Liver (tissue), 9 donors: Measurements from ENCODE around the gene FOXP3. TPM values are rescaled to one million over a fixed set of nuclear protein-coding genes. Genes with fewer than 3 reads are reported as not detected.

Source experiments
- DNase-seq: peaks from one replicate; pipeline ENCODE4 v3.0.0-alpha.2; 2017; ENCODE audit warnings: low spot score
- H3K27ac ChIP-seq, 2 donors: one replicate each; pipeline ENCODE4 v1.7.0; 2013; ENCODE audit warnings: inconsistent platforms in 2 of 2, low read length in 2 of 2, control low read depth in 1 of 2, low read depth in 1 of 2, mild to moderate bottlenecking in 1 of 2
- H3K27me3 ChIP-seq, 4 donors: one replicate each; pipeline versions ENCODE4 v1.6.1 to v1.7.0; 2013; ENCODE audit warnings: low read length in 3 of 4, inconsistent platforms in 1 of 4, mild to moderate bottlenecking in 1 of 4, moderate library complexity in 1 of 4; ENCODE audit not compliant: control insufficient read depth in 4 of 4, insufficient read depth in 4 of 4
- H3K36me3 ChIP-seq, 4 donors: one replicate each; pipeline versions ENCODE4 v1.6.1 to v1.7.0; 2013; ENCODE audit warnings: low read length in 3 of 4, mild to moderate bottlenecking in 3 of 4, low read depth in 1 of 4, moderate library complexity in 1 of 4; ENCODE audit not compliant: control insufficient read depth in 4 of 4, insufficient read depth in 3 of 4
- H3K4me1 ChIP-seq, 4 donors: one replicate each; pipeline versions ENCODE4 v1.6.1 to v1.7.0; 2013; ENCODE audit warnings: low read length in 3 of 4, mild to moderate bottlenecking in 3 of 4, moderate library complexity in 1 of 4; ENCODE audit not compliant: control insufficient read depth in 4 of 4, insufficient read depth in 4 of 4
- H3K4me3 ChIP-seq, 3 donors: one replicate each; pipeline versions ENCODE4 v1.6.1 to v1.7.0; 2013; ENCODE audit warnings: low read length in 3 of 3, control low read depth in 1 of 3, low read depth in 1 of 3, mild to moderate bottlenecking in 1 of 3
- H3K9ac ChIP-seq, 2 donors: one replicate each; pipeline ENCODE4 v1.7.0; 2013; ENCODE audit warnings: low read length in 2 of 2, mild to moderate bottlenecking in 2 of 2, moderate library complexity in 2 of 2, control low read depth in 1 of 2, low read depth in 1 of 2
- H3K9me3 ChIP-seq, 4 donors: one replicate each; pipeline versions ENCODE4 v1.6.1 to v1.7.0; 2013; ENCODE audit warnings: low read length in 3 of 4; ENCODE audit not compliant: control insufficient read depth in 4 of 4
- EGR1 ChIP-seq, 2 donors: IDR thresholded peaks; 2 replicates each; pipeline ENCODE4 v1.6.1; 2016 to 2018; ENCODE audit warnings: antibody characterized with exemption in 2 of 2, low read depth in 2 of 2
- FOXA1 ChIP-seq: IDR thresholded peaks from 2 replicates; pipeline ENCODE4 v1.6.1; 2016; ENCODE audit warnings: antibody characterized with exemption
- FOXA2 ChIP-seq: IDR thresholded peaks from 2 replicates; pipeline ENCODE4 v1.6.1; 2016; ENCODE audit warnings: antibody characterized with exemption
- GABPA ChIP-seq, 2 donors: IDR thresholded peaks in 1 of 2; conservative IDR thresholded peaks in 1 of 2; 2 replicates each; pipeline ENCODE4 v1.6.1; 2016; ENCODE audit warnings: antibody characterized with exemption in 2 of 2, mild to moderate bottlenecking in 1 of 2, moderate library complexity in 1 of 2
- HNF4A ChIP-seq, 2 donors: conservative IDR thresholded peaks; 2 replicates each; pipeline ENCODE4 v1.6.1; 2016; ENCODE audit warnings: antibody characterized with exemption in 2 of 2, mild to moderate bottlenecking in 2 of 2
- HNF4G ChIP-seq: IDR thresholded peaks from 2 replicates; pipeline ENCODE4 v1.6.1; 2016; ENCODE audit warnings: antibody characterized with exemption
- JUND ChIP-seq, 2 donors: IDR thresholded peaks; 2 replicates each; pipeline ENCODE4 v1.6.1; 2016; ENCODE audit warnings: antibody characterized with exemption in 2 of 2
- NR2F2 ChIP-seq: IDR thresholded peaks from 2 replicates; pipeline ENCODE4 v1.6.1; 2016; ENCODE audit warnings: antibody characterized with exemption
- RAD21 ChIP-seq, 2 donors: IDR thresholded peaks; 2 replicates each; pipeline ENCODE4 v1.6.1; 2016; ENCODE audit warnings: antibody characterized with exemption in 2 of 2, mild to moderate bottlenecking in 2 of 2
- RXRA ChIP-seq, 2 donors: IDR thresholded peaks; 2 replicates each; pipeline ENCODE4 v1.6.1; 2017 to 2018; ENCODE audit warnings: antibody characterized with exemption in 2 of 2, mild to moderate bottlenecking in 1 of 2
- SP1 ChIP-seq: IDR thresholded peaks from 2 replicates; pipeline ENCODE4 v1.6.1; 2018; ENCODE audit warnings: antibody characterized with exemption, mild to moderate bottlenecking
- TAF1 ChIP-seq: conservative IDR thresholded peaks from 2 replicates; pipeline ENCODE4 v1.6.1; 2016; ENCODE audit warnings: antibody characterized with exemption, mild to moderate bottlenecking
- YY1 ChIP-seq: IDR thresholded peaks from 2 replicates; pipeline ENCODE4 v1.6.1; 2016; ENCODE audit warnings: antibody characterized with exemption, mild to moderate bottlenecking
- WGBS: extraction: QIAGEN DNeasy Blood & Tissue Kit; methylation state at CpG from one replicate; pipeline ENCODE4 v1.1.7; 2013; 5-methylcytosine and 5-hydroxymethylcytosine counted together
- polyA plus RNA-seq, 2 donors: library from polyadenylated mRNA; stranded (reverse) in 1 of 2; unstranded in 1 of 2; fragments of 200-250 nt in 1 of 2; fragments of >200 nt in 1 of 2; fragmentation: Nextera tagmentation in 1 of 2; extraction: Ambion mirVana in 1 of 2; gene quantifications; one replicate each; pipeline versions ENCODE4 v1.2.1 to v1.2.3, GENCODE V29; 2013 to 2015
- total RNA-seq, 2 donors: library from RNA; depleted of rRNA; stranded (reverse); fragments of >200 nt; gene quantifications; one replicate each; pipeline ENCODE4 v1.2.3, GENCODE V29; 2014
- TF ChIP-seq, protein P1 (sequence below): fragments of 150-350 bp; IDR thresholded peaks from 2 replicates; pipeline ENCODE4 v1.5.1; 2017; ENCODE audit warnings: improper control_type of control experiment, low read depth, low read length; ENCODE audit not compliant: missing input control
- TF ChIP-seq, protein P2 (sequence below): IDR thresholded peaks from 2 replicates; pipeline ENCODE4 v1.6.1; 2016; ENCODE audit warnings: antibody characterized with exemption
- TF ChIP-seq, protein P3 (sequence below): IDR thresholded peaks from 2 replicates; pipeline ENCODE4 v1.6.1; 2016; ENCODE audit warnings: antibody characterized with exemption
- TF ChIP-seq, protein P4 (sequence below): IDR thresholded peaks from 2 replicates; pipeline ENCODE4 v1.6.1; 2016; ENCODE audit warnings: antibody characterized with exemption, mild to moderate bottlenecking
- TF ChIP-seq, protein P5 (sequence below): IDR thresholded peaks from 2 replicates; pipeline ENCODE4 v1.6.1; 2016; ENCODE audit warnings: antibody characterized with exemption
- donor health status: healthy.
- donor health status: healthy.
- donor health status: healthy.
- donor health status: healthy.
- donor health status: healthy.

Gene FOXP3
- total and polyA plus RNA-seq, 4 donors: 0.05 to 0.65 (median 0.19) TPM

DNA sequence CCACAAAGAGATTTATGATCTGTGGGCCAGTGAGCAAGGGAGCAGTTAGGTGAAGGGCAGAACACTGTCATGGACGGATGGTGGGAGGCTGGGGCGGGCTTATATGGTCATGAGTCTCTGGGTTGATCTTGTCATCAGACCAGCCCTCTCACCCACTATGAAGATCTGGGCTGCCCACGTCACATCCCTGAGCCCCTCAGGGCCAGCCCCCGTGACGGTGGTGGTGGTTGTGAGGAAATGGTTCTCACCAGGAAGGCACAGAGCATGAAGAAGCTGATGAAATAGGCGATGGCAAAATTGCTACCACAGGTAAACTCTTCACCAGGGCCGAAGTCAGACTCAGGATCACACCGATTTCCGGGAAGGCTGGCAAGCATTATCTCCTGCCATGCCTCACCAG, 53.4 kb downstream of the FOXP3 start:
- WGBS: 75% methylated on average over 9 of the region's 9 CpGs
- DNase-seq: no peak
- Histone ChIP-seq H3K4me3 (no peak overlapping the region), H3K4me1 (no peaks in the 10 kb centered on the region), H3K36me3 (no peaks in the 10 kb centered on the region), H3K27me3 (no peaks in the 10 kb centered on the region), H3K9ac (no peak overlapping the region), H3K9me3 (no peaks in the 10 kb centered on the region), H3K27ac (no peak overlapping the region)
- no peak for TF ChIP-seq YY1
- no peak for TF ChIP-seq RXRA (IDR thresholded peaks at IDR 0.05)
- TF ChIP-seq, protein P1, sequence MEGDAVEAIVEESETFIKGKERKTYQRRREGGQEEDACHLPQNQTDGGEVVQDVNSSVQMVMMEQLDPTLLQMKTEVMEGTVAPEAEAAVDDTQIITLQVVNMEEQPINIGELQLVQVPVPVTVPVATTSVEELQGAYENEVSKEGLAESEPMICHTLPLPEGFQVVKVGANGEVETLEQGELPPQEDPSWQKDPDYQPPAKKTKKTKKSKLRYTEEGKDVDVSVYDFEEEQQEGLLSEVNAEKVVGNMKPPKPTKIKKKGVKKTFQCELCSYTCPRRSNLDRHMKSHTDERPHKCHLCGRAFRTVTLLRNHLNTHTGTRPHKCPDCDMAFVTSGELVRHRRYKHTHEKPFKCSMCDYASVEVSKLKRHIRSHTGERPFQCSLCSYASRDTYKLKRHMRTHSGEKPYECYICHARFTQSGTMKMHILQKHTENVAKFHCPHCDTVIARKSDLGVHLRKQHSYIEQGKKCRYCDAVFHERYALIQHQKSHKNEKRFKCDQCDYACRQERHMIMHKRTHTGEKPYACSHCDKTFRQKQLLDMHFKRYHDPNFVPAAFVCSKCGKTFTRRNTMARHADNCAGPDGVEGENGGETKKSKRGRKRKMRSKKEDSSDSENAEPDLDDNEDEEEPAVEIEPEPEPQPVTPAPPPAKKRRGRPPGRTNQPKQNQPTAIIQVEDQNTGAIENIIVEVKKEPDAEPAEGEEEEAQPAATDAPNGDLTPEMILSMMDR: no peak
- TF ChIP-seq, protein P2, sequence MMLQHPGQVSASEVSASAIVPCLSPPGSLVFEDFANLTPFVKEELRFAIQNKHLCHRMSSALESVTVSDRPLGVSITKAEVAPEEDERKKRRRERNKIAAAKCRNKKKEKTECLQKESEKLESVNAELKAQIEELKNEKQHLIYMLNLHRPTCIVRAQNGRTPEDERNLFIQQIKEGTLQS: no peak
- TF ChIP-seq NR2F2: no peak
- no peak for TF ChIP-seq JUND (IDR thresholded peaks at IDR 0.05)
- TF ChIP-seq FOXA2: no peak
- TF ChIP-seq, protein P3, sequence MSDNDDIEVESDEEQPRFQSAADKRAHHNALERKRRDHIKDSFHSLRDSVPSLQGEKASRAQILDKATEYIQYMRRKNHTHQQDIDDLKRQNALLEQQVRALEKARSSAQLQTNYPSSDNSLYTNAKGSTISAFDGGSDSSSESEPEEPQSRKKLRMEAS: no peak
- no peak for TF ChIP-seq GABPA (IDR thresholded peaks at IDR 0.05 in 1 of 2, conservative IDR thresholded peaks at IDR 0.05 in 1 of 2)
- no peak for TF ChIP-seq SP1
- TF ChIP-seq, protein P4, sequence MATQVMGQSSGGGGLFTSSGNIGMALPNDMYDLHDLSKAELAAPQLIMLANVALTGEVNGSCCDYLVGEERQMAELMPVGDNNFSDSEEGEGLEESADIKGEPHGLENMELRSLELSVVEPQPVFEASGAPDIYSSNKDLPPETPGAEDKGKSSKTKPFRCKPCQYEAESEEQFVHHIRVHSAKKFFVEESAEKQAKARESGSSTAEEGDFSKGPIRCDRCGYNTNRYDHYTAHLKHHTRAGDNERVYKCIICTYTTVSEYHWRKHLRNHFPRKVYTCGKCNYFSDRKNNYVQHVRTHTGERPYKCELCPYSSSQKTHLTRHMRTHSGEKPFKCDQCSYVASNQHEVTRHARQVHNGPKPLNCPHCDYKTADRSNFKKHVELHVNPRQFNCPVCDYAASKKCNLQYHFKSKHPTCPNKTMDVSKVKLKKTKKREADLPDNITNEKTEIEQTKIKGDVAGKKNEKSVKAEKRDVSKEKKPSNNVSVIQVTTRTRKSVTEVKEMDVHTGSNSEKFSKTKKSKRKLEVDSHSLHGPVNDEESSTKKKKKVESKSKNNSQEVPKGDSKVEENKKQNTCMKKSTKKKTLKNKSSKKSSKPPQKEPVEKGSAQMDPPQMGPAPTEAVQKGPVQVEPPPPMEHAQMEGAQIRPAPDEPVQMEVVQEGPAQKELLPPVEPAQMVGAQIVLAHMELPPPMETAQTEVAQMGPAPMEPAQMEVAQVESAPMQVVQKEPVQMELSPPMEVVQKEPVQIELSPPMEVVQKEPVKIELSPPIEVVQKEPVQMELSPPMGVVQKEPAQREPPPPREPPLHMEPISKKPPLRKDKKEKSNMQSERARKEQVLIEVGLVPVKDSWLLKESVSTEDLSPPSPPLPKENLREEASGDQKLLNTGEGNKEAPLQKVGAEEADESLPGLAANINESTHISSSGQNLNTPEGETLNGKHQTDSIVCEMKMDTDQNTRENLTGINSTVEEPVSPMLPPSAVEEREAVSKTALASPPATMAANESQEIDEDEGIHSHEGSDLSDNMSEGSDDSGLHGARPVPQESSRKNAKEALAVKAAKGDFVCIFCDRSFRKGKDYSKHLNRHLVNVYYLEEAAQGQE: no peak

DNA sequence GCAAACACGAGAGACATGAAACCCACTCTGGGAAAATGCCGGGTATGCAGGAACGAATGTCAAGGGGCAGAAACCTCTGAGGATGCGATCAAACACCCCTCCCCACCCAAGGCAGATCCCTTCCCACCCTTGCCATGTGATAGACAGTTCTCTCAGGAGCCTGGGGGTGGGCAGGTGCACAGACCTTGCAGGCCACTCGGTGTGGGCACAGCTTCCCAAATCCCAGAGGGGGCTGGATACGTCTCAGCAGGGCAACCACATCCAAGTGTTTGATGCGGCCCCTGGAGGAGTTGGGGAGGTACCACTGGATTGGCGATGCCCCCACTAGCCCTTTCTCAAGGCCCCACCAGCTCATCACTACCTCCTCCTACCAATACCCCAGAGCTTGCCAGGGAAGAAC, 54.1 kb downstream of the FOXP3 start:
- Histone ChIP-seq H3K36me3 (no peaks in the 10 kb centered on the region), H3K4me3 (no peak overlapping the region), H3K27ac (no peak overlapping the region), H3K27me3 (no peaks in the 10 kb centered on the region), H3K4me1 (no peaks in the 10 kb centered on the region), H3K9me3 (no peaks in the 10 kb centered on the region), H3K9ac (no peak overlapping the region)
- TF ChIP-seq RAD21 (IDR thresholded peaks at IDR 0.05) (no peak), HNF4G (no peak), GABPA (IDR thresholded peaks at IDR 0.05 in 1 of 2, conservative IDR thresholded peaks at IDR 0.05 in 1 of 2) (no peak), FOXA2 (no peak), EGR1 (IDR thresholded peaks at IDR 0.05; ENCODE audit: low read depth in 2 of 2) (no peak), TAF1 (no peak), RXRA (IDR thresholded peaks at IDR 0.05) (no peak), FOXA1 (no peak), HNF4A (conservative IDR thresholded peaks at IDR 0.05) (no peak), JUND (IDR thresholded peaks at IDR 0.05) (no peak)
- TF ChIP-seq, protein P3: no peak
- TF ChIP-seq, protein P4: no peak
- TF ChIP-seq, protein P1: no peak
- TF ChIP-seq, protein P5, sequence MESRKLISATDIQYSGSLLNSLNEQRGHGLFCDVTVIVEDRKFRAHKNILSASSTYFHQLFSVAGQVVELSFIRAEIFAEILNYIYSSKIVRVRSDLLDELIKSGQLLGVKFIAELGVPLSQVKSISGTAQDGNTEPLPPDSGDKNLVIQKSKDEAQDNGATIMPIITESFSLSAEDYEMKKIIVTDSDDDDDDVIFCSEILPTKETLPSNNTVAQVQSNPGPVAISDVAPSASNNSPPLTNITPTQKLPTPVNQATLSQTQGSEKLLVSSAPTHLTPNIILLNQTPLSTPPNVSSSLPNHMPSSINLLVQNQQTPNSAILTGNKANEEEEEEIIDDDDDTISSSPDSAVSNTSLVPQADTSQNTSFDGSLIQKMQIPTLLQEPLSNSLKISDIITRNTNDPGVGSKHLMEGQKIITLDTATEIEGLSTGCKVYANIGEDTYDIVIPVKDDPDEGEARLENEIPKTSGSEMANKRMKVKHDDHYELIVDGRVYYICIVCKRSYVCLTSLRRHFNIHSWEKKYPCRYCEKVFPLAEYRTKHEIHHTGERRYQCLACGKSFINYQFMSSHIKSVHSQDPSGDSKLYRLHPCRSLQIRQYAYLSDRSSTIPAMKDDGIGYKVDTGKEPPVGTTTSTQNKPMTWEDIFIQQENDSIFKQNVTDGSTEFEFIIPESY: no peak
- WGBS: 72% methylated on average over 8 of the region's 8 CpGs
- DNase-seq: no peak
